Prostate gland (tissue), 2 donors: ENCODE measurements around the gene TTC31.

Experiments used
- CTCF ChIP-seq, 4 experiments: fragments of 200-600 bp in 2 of 4; fragments of 450-650 bp in 2 of 4; sonication (generic) in 2 of 4; IDR thresholded peaks; 1 replicate in 3 of 4; 2 replicates in 1 of 4; pipeline ENCODE4 v1.5.1; 2016 to 2019; ENCODE audit warnings: antibody characterized with exemption in 4 of 4, mild to moderate bottlenecking in 2 of 4, moderate library complexity in 2 of 4
- POLR2A ChIP-seq: fragments of 450-650 bp; IDR thresholded peaks from one replicate; pipeline ENCODE4 v1.6.1; 2016; ENCODE audit warnings: antibody characterized with exemption, mild to moderate bottlenecking
- POLR2AphosphoS5 ChIP-seq: sonication (generic); formaldehyde crosslinking; IDR thresholded peaks from one replicate; pipeline ENCODE4 v1.6.1; 2017; ENCODE audit warnings: antibody characterized with exemption

- TF ChIP-seq CTCF (IDR thresholded peaks at IDR 0.05) = no peak
- TF ChIP-seq POLR2AphosphoS5 = no peak
- no peak for TF ChIP-seq POLR2A
Measured at GRCh38 chr2:74474481-74474880, 8.4 kb upstream of the TTC31 start.
